Measurements from ENCODE around the gene TMEM106B. TPM values are rescaled to one million over a fixed set of nuclear protein-coding genes. Genes with fewer than 3 reads are reported as not detected.

The TMEM106B gene
- total and polyA plus RNA-seq, 2 of the 8 experiments (the other 6 are each of a cell fraction or from before 2014, with no cell fraction given) = 16.0 to 29.1 TPM

- Histone ChIP-seq H3K27me3 (replicated peaks in 1 of 4; ENCODE audit: control insufficient read depth in 3 of 4, extremely low read depth in 1 of 4, insufficient read depth in 3 of 4, low read length in 3 of 4) (no peaks in the 10 kb centered on the region), H4K20me1 (replicated peaks in 1 of 2; ENCODE audit: control insufficient read depth in 1 of 2, insufficient read depth in 2 of 2, low read length in 2 of 2) (no peaks in the 10 kb centered on the region), H3K23me2 (ENCODE audit: low read depth, low read length) (no peaks in the 10 kb centered on the region), H2AFZ (ENCODE audit: low read length) (no peak overlapping the region), H2BK12ac (ENCODE audit: low read depth, low read length) (no peak overlapping the region), H3K9me3 (ENCODE audit: insufficient read depth in 2 of 2, low read depth in 1 of 2, low read length in 1 of 2) (no peaks in the 10 kb centered on the region; a peak in 1 of 4 replicates), H3K56ac (replicated peaks; ENCODE audit: insufficient read length, low read depth, low read length) (no peak overlapping the region), H3K23ac (ENCODE audit: insufficient read length) (no peak overlapping the region), H4K8ac (ENCODE audit: extremely low read depth, insufficient read depth, low read length) (no peak overlapping the region), H3K14ac (ENCODE audit: insufficient read length) (no peak overlapping the region), H3K4ac (replicated peaks; ENCODE audit: insufficient read length, low read depth, low read length) (no peak overlapping the region), H2BK15ac (ENCODE audit: low read length) (no peak overlapping the region), H3K4me3 (ENCODE audit: extremely low read depth in 1 of 4, insufficient read depth in 2 of 4, low read depth in 3 of 4, low read length in 4 of 4) (no peak overlapping the region), H2BK120ac (replicated peaks; ENCODE audit: low read depth, low read length) (no peak overlapping the region), H3K79me1 (ENCODE audit: low read depth, low read length) (no peaks in the 10 kb centered on the region), H3K18ac (ENCODE audit: extremely low read depth, low read length) (no peak overlapping the region), H4K5ac (ENCODE audit: insufficient read length, low read depth, low read length) (no peak overlapping the region), H3K9ac (replicated peaks in 1 of 4; ENCODE audit: extremely low read depth in 1 of 4, low read depth in 3 of 4, low read length in 3 of 4) (no peak overlapping the region), H3K4me1 (replicated peaks in 1 of 4; ENCODE audit: control insufficient read depth in 3 of 4, insufficient read depth in 4 of 4, low read length in 3 of 4) (no peaks in the 10 kb centered on the region), H2BK20ac (ENCODE audit: low read length) (no peak overlapping the region), H3K36me3 (ENCODE audit: control insufficient read depth in 2 of 4, insufficient read depth in 4 of 4, low read length in 3 of 4) (no peaks in the 10 kb centered on the region), H2AK5ac (ENCODE audit: low read depth, low read length) (no peak overlapping the region), H2BK5ac (ENCODE audit: low read depth, low read length) (no peak overlapping the region), H3K27ac (ENCODE audit: low read depth, low read length) (no peak overlapping the region), H3K79me2 (ENCODE audit: control insufficient read depth in 1 of 2, insufficient read depth in 2 of 2, low read length in 2 of 2) (no peaks in the 10 kb centered on the region), H3K4me2 (ENCODE audit: insufficient read depth in 1 of 2, low read depth in 2 of 2, low read length in 2 of 2) (no peak overlapping the region), H4K91ac (replicated peaks; ENCODE audit: insufficient read length, low read length) (no peak overlapping the region)
- no peak for FAIRE-seq
- DNase-seq (ENCODE audit: low read depth in 1 of 2, low spot score in 2 of 2) = no peak
- TF ChIP-seq GABPA (IDR thresholded peaks at IDR 0.05; ENCODE audit: borderline replicate concordance, insufficient read depth, low read length) (no peak), CHD2 (IDR thresholded peaks at IDR 0.05; ENCODE audit: low read length) (no peak)
- ChIA-PET POLR2A (ENCODE audit: partially characterized antibody) (no interaction called here), CTCF (ENCODE audit: partially characterized antibody) (no interaction called here)
- 83% methylated on average over 2 of the region's 2 CpGs; no CpG with 5 or more reads in 1 of the 2 experiments for whole genome bisulfite sequencing, 2 experiments (ENCODE audit: extremely low coverage in 1 of 2, insufficient coverage in 1 of 2, insufficient read length in 1 of 2, insufficient replicate concordance in 2 of 2, low coverage in 1 of 2, low lambda C conversion rate in 2 of 2, missing lambda C conversion rate in 1 of 2)
Observed at GRCh38 chr7:12173671-12174070, 37.4 kb upstream of the TMEM106B start.

Measured in H1 (cell line).